Measurements from ENCODE around the gene BEST3. TPM values are rescaled to one million over a fixed set of nuclear protein-coding genes. Genes with fewer than 3 reads are reported as not detected.
"Not testable (repeated sequence)": the region's sequence is repeated elsewhere in the genome, so short reads cannot be mapped to it uniquely, and the experiment has no call there.

The BEST3 gene
- total RNA-seq, 1 donor from 2014 or later, result not detected

- no peak for DNase-seq (ENCODE audit: low spot score)
- peaks cover 2% of the 10 kb centered on the region for H3K27me3 Mint-ChIP-seq (ENCODE audit: insufficient read depth)
- H3K9me3 Mint-ChIP-seq, result no peaks in the 10 kb centered on the region
- no peaks in the 10 kb centered on the region for H3K36me3 Mint-ChIP-seq (ENCODE audit: low read depth)
- H3K4me3 Mint-ChIP-seq, result no peak overlapping the region
- intact Hi-C loops (cut with micrococcal nuclease), result no loop called here
- no peaks in the 10 kb centered on the region for H3K4me1 Mint-ChIP-seq (ENCODE audit: low read depth)
- H3K27ac Mint-ChIP-seq, result no peak overlapping the region
These were observed 68.9 kb downstream of the BEST3 start for GRCh38 chr12:69630191-69630590.

GRCh38 chr12:69627501-69627900 is 71.6 kb downstream of the BEST3 start:
- peaks cover 2% of the 10 kb centered on the region for H3K27me3 Mint-ChIP-seq (ENCODE audit: insufficient read depth)
- H3K9me3 Mint-ChIP-seq, result no peaks in the 10 kb centered on the region
- no peak for DNase-seq (ENCODE audit: low spot score)
- no peak overlapping the region for H3K27ac Mint-ChIP-seq
- no peak overlapping the region for H3K4me3 Mint-ChIP-seq
- no peaks in the 10 kb centered on the region for H3K36me3 Mint-ChIP-seq (ENCODE audit: low read depth)
- H3K4me1 Mint-ChIP-seq (ENCODE audit: low read depth), result no peaks in the 10 kb centered on the region
- intact Hi-C loops (cut with micrococcal nuclease), result no loop called here

- Mint-ChIP-seq H3K27ac (no peak overlapping the region), H3K4me1 (ENCODE audit: low read depth) (no peaks in the 10 kb centered on the region), H3K4me3 (no peak overlapping the region), H3K9me3 (no peaks in the 10 kb centered on the region), H3K27me3 (ENCODE audit: insufficient read depth) (peaks cover 7% of the 10 kb centered on the region), H3K36me3 (ENCODE audit: low read depth) (no peaks in the 10 kb centered on the region)
- intact Hi-C loops (cut with micrococcal nuclease), result no loop called here
- no peak for DNase-seq (ENCODE audit: low spot score)
These were observed 75.1 kb downstream of the BEST3 start for GRCh38 chr12:69623970-69624369.

- H3K9me3 Mint-ChIP-seq, result no peaks in the 10 kb centered on the region
- DNase-seq (ENCODE audit: low spot score), result no peak
- no peak overlapping the region for H3K4me3 Mint-ChIP-seq
- peaks cover 7% of the 10 kb centered on the region for H3K27me3 Mint-ChIP-seq (ENCODE audit: insufficient read depth)
- intact Hi-C loops (cut with micrococcal nuclease), result no loop called here
- no peak overlapping the region for H3K27ac Mint-ChIP-seq
- H3K36me3 Mint-ChIP-seq (ENCODE audit: low read depth), result no peaks in the 10 kb centered on the region
- H3K4me1 Mint-ChIP-seq (ENCODE audit: low read depth), result no peaks in the 10 kb centered on the region
These were observed 77.6 kb downstream of the BEST3 start for GRCh38 chr12:69621551-69621950.

GRCh38 chr12:69620921-69621320 is 78.2 kb downstream of the BEST3 start:
- Mint-ChIP-seq H3K4me3 (no peak overlapping the region), H3K4me1 (ENCODE audit: low read depth) (no peaks in the 10 kb centered on the region), H3K9me3 (no peaks in the 10 kb centered on the region), H3K27ac (no peak overlapping the region), H3K27me3 (ENCODE audit: insufficient read depth) (peaks cover 7% of the 10 kb centered on the region), H3K36me3 (ENCODE audit: low read depth) (no peaks in the 10 kb centered on the region)
- no peak for DNase-seq (ENCODE audit: low spot score)
- intact Hi-C loops (cut with micrococcal nuclease), result no loop called here

- intact Hi-C loops (cut with micrococcal nuclease), result no loop called here
- Mint-ChIP-seq H3K27me3 (ENCODE audit: insufficient read depth) (peaks cover 7% of the 10 kb centered on the region), H3K4me1 (ENCODE audit: low read depth) (no peaks in the 10 kb centered on the region), H3K27ac (no peak overlapping the region), H3K4me3 (no peak overlapping the region), H3K36me3 (ENCODE audit: low read depth) (no peaks in the 10 kb centered on the region), H3K9me3 (no peaks in the 10 kb centered on the region)
- DNase-seq (ENCODE audit: low spot score), result no peak
These were observed 79.0 kb downstream of the BEST3 start for GRCh38 chr12:69620077-69620476.

GRCh38 chr12:69619050-69619449 is 80.1 kb downstream of the BEST3 start:
- intact Hi-C loops (cut with micrococcal nuclease), result no loop called here
- Mint-ChIP-seq H3K27me3 (ENCODE audit: insufficient read depth) (peaks cover 7% of the 10 kb centered on the region), H3K27ac (no peak overlapping the region), H3K36me3 (ENCODE audit: low read depth) (no peaks in the 10 kb centered on the region), H3K4me1 (ENCODE audit: low read depth) (no peaks in the 10 kb centered on the region), H3K4me3 (no peak overlapping the region), H3K9me3 (no peaks in the 10 kb centered on the region)
- no peak for DNase-seq (ENCODE audit: low spot score)

GRCh38 chr12:69616025-69616424 is 83.1 kb downstream of the BEST3 start:
- DNase-seq (ENCODE audit: low spot score), result no peak
- Mint-ChIP-seq H3K36me3 (ENCODE audit: low read depth) (no peaks in the 10 kb centered on the region), H3K27me3 (ENCODE audit: insufficient read depth) (peaks cover 12% of the 10 kb centered on the region), H3K9me3 (no peaks in the 10 kb centered on the region), H3K4me1 (ENCODE audit: low read depth) (no peaks in the 10 kb centered on the region), H3K4me3 (no peak overlapping the region), H3K27ac (no peak overlapping the region)
- intact Hi-C loops (cut with micrococcal nuclease), result no loop called here

GRCh38 chr12:69613351-69613750 is 85.8 kb downstream of the BEST3 start:
- Mint-ChIP-seq H3K27me3 (ENCODE audit: insufficient read depth) (peaks cover 12% of the 10 kb centered on the region), H3K27ac (no peak overlapping the region), H3K4me3 (no peak overlapping the region), H3K36me3 (ENCODE audit: low read depth) (no peaks in the 10 kb centered on the region), H3K4me1 (ENCODE audit: low read depth) (no peaks in the 10 kb centered on the region), H3K9me3 (no peaks in the 10 kb centered on the region)
- intact Hi-C loops (cut with micrococcal nuclease), result no loop called here
- no peak for DNase-seq (ENCODE audit: low spot score)

- intact Hi-C loops (cut with micrococcal nuclease), result no loop called here
- Mint-ChIP-seq H3K4me3 (no peak within 1 kb of the TSS), H3K27me3 (ENCODE audit: insufficient read depth) (peaks cover 14% of the 10 kb centered on the region), H3K27ac (no peak within 1 kb of the TSS), H3K9me3 (no peaks in the 10 kb centered on the region), H3K36me3 (ENCODE audit: low read depth) (no peaks in the 10 kb centered on the region), H3K4me1 (ENCODE audit: low read depth) (no peaks in the 10 kb centered on the region)
- DNase-seq (ENCODE audit: low spot score), result no peak
These were observed 88.4 kb downstream of the BEST3 start, which contains the start of gene LRRC10 for GRCh38 chr12:69610729-69611128. TSS of gene LRRC10 (minus strand) at chr12:69610907. CDS start at chr12:69610838, 69 bp downstream.

GRCh38 chr12:69610126-69610525 is 89.0 kb downstream of the BEST3 start:
- Mint-ChIP-seq H3K36me3 (ENCODE audit: low read depth) (no peaks in the 10 kb centered on the region), H3K9me3 (no peaks in the 10 kb centered on the region), H3K4me3 (no peak overlapping the region), H3K27me3 (ENCODE audit: insufficient read depth) (peaks cover 14% of the 10 kb centered on the region), H3K27ac (no peak overlapping the region), H3K4me1 (ENCODE audit: low read depth) (no peaks in the 10 kb centered on the region)
- intact Hi-C loops (cut with micrococcal nuclease), result no loop called here
- no peak for DNase-seq (ENCODE audit: low spot score)

GRCh38 chr12:69608114-69608513 is 91.0 kb downstream of the BEST3 start:
- Mint-ChIP-seq H3K27ac (no peak overlapping the region), H3K4me3 (no peak overlapping the region), H3K27me3 (ENCODE audit: insufficient read depth) (peaks cover 14% of the 10 kb centered on the region), H3K4me1 (ENCODE audit: low read depth) (no peaks in the 10 kb centered on the region), H3K9me3 (no peaks in the 10 kb centered on the region), H3K36me3 (ENCODE audit: low read depth) (peaks cover 4% of the 10 kb centered on the region)
- intact Hi-C loops (cut with micrococcal nuclease), result no loop called here
- DNase-seq (ENCODE audit: low spot score), result no peak

- H3K27me3 Mint-ChIP-seq (ENCODE audit: insufficient read depth); H3K27ac Mint-ChIP-seq; H3K4me3 Mint-ChIP-seq; intact Hi-C loops (cut with micrococcal nuclease); DNase-seq (ENCODE audit: low spot score); H3K4me1 Mint-ChIP-seq (ENCODE audit: low read depth); H3K9me3 Mint-ChIP-seq: not testable (repeated sequence)
- peaks cover 26% of the 10 kb centered on the region for H3K36me3 Mint-ChIP-seq (ENCODE audit: low read depth)
These were observed 94.8 kb downstream of the BEST3 start for GRCh38 chr12:69604275-69604674.
